Stimulated activated CD4-positive, alpha-beta T cell treated with anti-CD3 and anti-CD28 coated beads, Interleukin-4, amount 100 ng/mL, for 24 hours (primary cell): ENCODE results near the gene LRRC8B.
"Not testable (repeated sequence)": the region's sequence is repeated elsewhere in the genome, so short reads cannot be mapped to it uniquely, and the experiment has no call there.

Experiments
- DNase-seq: peaks from one replicate; pipeline ENCODE4 v3.0.0-alpha.2; 2020

The LRRC8B gene

GRCh38 chr1:89524369-89525168, at the start of gene LRRC8B:
LRRC8B (plus strand) TSS chr1:89524829; CDS start chr1:89582651, 57,822 bp downstream.
- peak; percentile 90 for DNase-seq

GRCh38 chr1:89475269-89475668, 49.4 kb upstream of the LRRC8B start:
- DNase-seq, result no peak

DNA sequence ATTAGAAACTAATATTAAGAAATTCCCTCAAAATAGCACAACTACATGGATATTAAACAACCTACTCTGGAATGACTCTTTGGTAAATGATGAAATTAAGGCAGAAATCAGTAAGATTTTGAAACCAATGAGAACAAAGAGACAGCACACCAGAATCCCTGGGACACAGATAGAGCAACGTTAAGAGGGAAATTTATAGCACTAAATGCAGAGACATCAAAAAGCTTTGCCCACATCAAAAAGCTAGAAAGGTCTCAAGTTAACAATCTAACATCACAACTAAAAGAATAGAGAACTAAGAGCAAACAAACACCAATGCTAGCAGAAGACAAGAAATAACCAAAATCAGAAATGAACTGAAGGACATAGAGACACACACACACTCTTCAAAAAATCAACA, 48.6 kb upstream of the LRRC8B start:
- DNase-seq, result no peak

- peak; percentile 87 for DNase-seq
Measured at GRCh38 chr1:89483010-89483756, 41.4 kb upstream of the LRRC8B start.

DNA sequence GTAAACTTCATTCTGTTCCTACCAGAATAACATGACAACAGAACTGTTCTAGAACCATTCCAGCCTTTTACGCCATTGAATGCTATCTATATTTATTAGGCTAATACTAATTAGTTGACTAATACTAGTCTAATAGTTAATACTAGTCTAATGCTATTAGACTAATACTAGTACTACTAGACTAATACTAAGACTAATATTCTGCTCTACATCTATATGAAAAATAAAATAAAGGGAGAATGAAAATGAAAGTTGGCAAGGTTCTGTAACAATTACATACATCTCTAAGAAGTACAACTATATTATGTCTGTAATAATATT, 40.9 kb upstream of the LRRC8B start:
- DNase-seq, result no peak

- DNase-seq, result no peak
Measured at GRCh38 chr1:89484092-89485038, 40.3 kb upstream of the LRRC8B start.

DNA sequence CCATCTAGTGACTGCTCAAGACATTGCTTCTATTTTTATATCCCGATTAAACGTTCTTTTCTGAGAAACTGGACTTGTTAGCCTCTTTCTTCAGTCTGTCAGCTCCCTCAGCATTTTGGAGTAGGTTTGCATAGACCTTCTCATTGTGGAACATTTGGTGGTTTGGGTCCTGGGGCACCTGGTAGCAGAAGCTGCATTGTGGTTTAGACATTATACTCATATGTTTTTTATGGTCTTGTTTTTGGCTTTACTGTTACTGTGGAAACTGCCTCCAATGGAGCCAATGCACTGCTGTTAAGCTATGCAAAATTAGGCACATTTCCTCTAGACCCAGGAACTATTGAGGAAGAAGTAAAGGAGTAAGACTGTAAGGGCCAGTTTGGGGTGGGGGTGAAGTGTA, 36.7 kb upstream of the LRRC8B start:
- no peak for DNase-seq

GRCh38 chr1:89489047-89489729, 35.4 kb upstream of the LRRC8B start:
- DNase-seq, result no peak

GRCh38 chr1:89490389-89490788, 34.2 kb upstream of the LRRC8B start:
- no peak for DNase-seq

- no peak for DNase-seq
Measured at GRCh38 chr1:89499320-89499719, 25.3 kb upstream of the LRRC8B start.

DNA sequence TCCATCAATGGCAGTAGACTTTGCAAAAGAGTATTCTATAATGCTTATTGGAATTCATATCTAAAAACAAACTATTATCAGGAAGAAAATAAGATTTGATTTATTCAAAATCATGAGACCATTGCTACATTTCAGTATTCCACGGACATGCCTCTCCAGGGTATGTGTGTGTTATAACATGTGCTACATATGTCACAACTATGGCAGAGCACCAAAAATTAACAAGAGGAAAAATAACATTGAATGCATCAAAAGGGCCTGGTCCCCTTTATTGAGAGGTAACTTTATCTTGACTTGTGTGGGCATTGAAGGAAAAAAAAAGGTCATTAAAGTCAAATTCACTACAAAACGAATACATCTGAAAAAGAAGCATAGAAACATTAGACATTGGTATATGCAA, 22.6 kb upstream of the LRRC8B start:
- DNase-seq, result no peak

- no peak for DNase-seq
Measured at GRCh38 chr1:89502895-89503294, 21.7 kb upstream of the LRRC8B start.

DNA sequence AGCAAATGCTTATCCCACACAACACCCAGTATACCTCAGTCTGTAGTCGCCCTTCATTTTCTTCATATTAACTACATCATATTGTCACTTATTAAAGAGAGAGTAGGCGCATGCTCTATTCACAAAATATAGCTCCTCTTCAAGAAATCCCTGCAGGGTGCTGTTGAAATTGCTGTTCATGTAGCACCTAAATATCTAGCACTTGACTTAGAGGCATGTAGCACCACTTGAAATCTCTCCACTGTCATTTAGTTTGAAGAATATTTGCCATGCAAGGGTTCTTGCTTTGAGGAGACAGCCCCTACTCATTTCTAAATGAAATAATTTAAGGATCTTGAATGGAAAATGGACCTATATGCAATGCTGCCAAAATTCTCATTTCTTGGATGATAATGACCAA, 20.9 kb upstream of the LRRC8B start:
- DNase-seq, result no peak

DNA sequence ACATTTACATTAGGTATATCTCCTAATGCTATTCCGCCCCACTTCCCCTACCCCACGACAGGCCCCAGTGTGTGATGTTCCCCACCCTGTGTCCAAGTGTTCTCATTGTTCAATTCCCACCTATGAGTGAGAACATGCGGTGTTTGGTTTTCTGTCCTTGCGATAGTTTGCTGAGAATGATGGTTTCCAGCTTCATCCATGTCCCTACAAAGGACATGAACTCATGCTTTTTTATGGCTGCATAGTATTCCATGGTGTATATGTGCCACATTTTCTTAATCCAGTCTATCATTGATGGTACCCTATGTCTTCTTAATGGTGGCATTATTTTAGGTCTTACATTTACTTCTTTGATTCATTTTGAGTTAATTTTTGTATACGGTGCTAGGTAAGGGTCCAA, 14.6 kb upstream of the LRRC8B start:
- DNase-seq, result not testable (repeated sequence)

DNA sequence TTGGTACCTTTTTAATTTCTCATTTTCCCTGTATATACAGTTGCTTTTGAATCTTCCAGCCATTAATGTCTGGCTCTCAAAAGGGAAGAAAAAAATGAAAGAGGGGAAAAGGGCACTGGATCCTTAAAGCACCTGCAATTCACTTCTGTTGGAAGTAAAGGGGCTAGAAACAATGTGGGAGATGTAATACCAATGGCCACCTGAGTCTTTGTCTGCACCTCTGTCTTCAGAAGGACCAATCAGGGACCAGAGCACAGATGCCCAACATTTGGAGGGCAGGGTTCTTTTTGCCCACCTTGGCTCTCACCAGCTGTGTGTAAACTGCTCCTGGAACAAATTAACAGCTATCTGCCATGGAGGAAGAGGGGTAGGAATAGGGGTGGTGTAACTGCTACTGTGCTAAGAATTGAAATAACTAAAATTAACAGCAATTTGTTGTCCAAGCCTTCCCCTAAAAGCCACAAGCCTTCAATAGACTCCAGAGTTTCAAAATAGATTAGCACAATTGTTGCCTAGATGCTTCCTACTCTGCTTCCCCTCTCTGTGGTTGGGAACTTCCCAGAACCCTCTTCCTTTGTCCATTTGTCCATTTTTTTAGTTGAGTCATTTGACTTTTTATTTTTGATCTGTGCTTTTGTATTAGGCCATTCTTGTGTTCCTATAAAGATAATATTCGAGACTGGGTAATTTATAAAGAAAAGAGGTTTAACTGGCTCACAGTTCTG, 11.5 kb upstream of the LRRC8B start:
- no peak for DNase-seq

- DNase-seq, result no peak
Measured at GRCh38 chr1:89516055-89516454, 8.6 kb upstream of the LRRC8B start.

GRCh38 chr1:89518221-89518631, 6.4 kb upstream of the LRRC8B start:
- DNase-seq, result no peak

- DNase-seq, result peak; percentile 57
Measured at GRCh38 chr1:89519779-89520358, 4.8 kb upstream of the LRRC8B start.

GRCh38 chr1:89521977-89522376, 2.7 kb upstream of the LRRC8B start:
- not testable (repeated sequence) for DNase-seq

DNA sequence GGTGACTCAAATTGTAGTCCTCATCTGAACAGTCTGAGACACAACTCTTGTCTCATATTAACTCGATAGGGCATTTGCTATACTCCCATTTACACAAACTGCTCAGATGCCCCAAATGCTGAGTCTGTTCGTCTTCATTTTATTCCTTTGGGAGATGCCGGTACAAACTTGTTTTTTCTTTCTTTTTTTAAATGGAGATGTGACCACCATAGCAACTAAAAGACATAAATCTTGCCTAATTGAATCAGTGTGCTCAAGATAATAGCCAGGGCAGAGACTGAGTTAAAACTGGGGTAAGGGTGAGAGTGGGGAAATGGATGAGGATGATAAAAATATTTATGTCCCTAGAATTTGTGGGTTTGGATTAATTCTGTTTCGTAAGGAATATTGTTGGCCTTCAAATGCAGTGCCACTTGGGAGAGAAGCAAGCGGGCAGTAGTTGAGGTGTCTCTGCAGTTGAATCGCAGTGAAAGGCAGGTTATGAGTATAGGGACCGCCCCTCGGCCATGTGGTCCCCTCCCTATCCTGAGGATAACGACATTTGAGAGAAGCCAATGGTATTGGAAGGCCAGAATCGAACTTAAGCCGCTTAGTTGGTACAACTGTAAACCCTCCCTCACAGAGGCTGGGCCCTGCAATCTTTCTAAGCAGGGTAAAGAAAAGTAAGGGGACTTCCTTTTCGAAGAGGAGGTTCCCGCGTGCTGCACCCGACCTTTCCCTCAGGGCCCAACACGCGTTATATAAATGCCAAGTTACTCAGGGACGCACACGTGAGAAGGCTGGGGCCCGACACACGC, 859 bp upstream of the LRRC8B start:
- DNase-seq, result peak; percentile 72
